K562 (cell line): Measurements from ENCODE around the gene CRHR2. TPM values are rescaled to one million over a fixed set of nuclear protein-coding genes. Genes with fewer than 3 reads are reported as not detected.

Experiments
- ATAC-seq: fragments of 200-7000 bp; cut with Tn5 transposase; 3 replicates; pipeline ENCODE4 v1.9.1; 2020; ENCODE audit warnings: moderate library complexity
- BruUV-seq: library from RNA; stranded (reverse); fragments of 400-500 nt; replicated peaks from 2 replicates; lab custom pipeline; 2021; lab: Mats Ljungman, UMichigan
- CTCF ChIA-PET: fragments of 300-600 bp; formaldehyde crosslinking; extraction: SDS; loops from one replicate; lab custom pipeline; 2021; ENCODE audit warnings: low intra/inter-chr PET ratio; lab: Yijun Ruan, JAX
- POLR2A ChIA-PET: fragments of 300-600, 350-650 bp; sonication (Branson Sonifier 250); formaldehyde crosslinking; extraction: SDS; loops from one replicate; lab custom pipeline; 2021; ENCODE audit warnings: antibody characterized with exemption, inconsistent platforms; lab: Yijun Ruan, JAX
- DNase-seq, 4 experiments: peaks; one replicate each; pipeline versions ENCODE4 v3.0.0 to v3.0.0-alpha.2; 2011 to 2018; ENCODE audit warnings: low spot score in 3 of 4, mixed read lengths in 3 of 4; ENCODE audit errors: extremely low read depth in 1 of 4
- FAIRE-seq: peaks from 2 replicates; lab custom pipeline; 2011; peaks lifted over from hg19 to GRCh38; lab: Jason Lieb, UNC
- H2AFZ ChIP-seq: 2 replicates; pipeline ENCODE4 v1.6.0; 2011; ENCODE audit warnings: low read depth, low read length, control low read depth, inconsistent platforms
- H3K27ac ChIP-seq: fragments of 200-600 bp; 3 replicates; pipeline ENCODE4 v1.8.0; 2011; ENCODE audit warnings: low read depth, mild to moderate bottlenecking, control low read depth, inconsistent platforms, low read length, moderate library complexity, mixed read lengths; ENCODE audit errors: extremely low read depth
- H3K27me3 ChIP-seq, 2 experiments: fragments of 300-600 bp in 1 of 2; 2 replicates in 1 of 2; 3 replicates in 1 of 2; pipeline versions ENCODE4 v1.6.0 to v1.8.0; 2011; ENCODE audit warnings: inconsistent platforms in 2 of 2, low read length in 2 of 2, mild to moderate bottlenecking in 1 of 2, mixed read lengths in 1 of 2, moderate library complexity in 1 of 2; ENCODE audit not compliant: control insufficient read depth in 2 of 2, insufficient read depth in 2 of 2
- H3K36me3 ChIP-seq: fragments of 300-600 bp; 3 replicates; pipeline ENCODE4 v1.8.0; 2011; ENCODE audit warnings: mild to moderate bottlenecking, low read length, inconsistent platforms; ENCODE audit not compliant: control insufficient read depth, insufficient read depth
- H3K4me1 ChIP-seq, 2 experiments: fragments of 200-600 bp in 1 of 2; replicated peaks in 1 of 2; 2 replicates in 1 of 2; 3 replicates in 1 of 2; pipeline versions ENCODE4 v1.5.1 to v1.8.0; 2011; ENCODE audit warnings: inconsistent platforms in 2 of 2, low read length in 2 of 2, mild to moderate bottlenecking in 1 of 2, mixed read lengths in 1 of 2, moderate library complexity in 1 of 2; ENCODE audit not compliant: control insufficient read depth in 2 of 2, insufficient read depth in 2 of 2
- H3K4me2 ChIP-seq: 2 replicates; pipeline ENCODE4 v1.6.1; 2011; ENCODE audit warnings: low read length, control low read depth, inconsistent platforms, mixed read lengths; ENCODE audit not compliant: insufficient read depth
- H3K4me3 ChIP-seq: fragments of 200-600 bp; sonication (generic), shearing (Covaris generic); 2 replicates; pipeline ENCODE4 v1.5.1; 2016; ENCODE audit warnings: control low read depth, inconsistent platforms
- H3K79me2 ChIP-seq: fragments of 200-600 bp; 3 replicates; pipeline ENCODE4 v1.8.0; 2011; ENCODE audit warnings: low read length, inconsistent platforms; ENCODE audit not compliant: control insufficient read depth, insufficient read depth
- H3K9ac ChIP-seq, 2 experiments: 2 replicates each; pipeline versions ENCODE4 v1.6.0 to v1.6.1; 2011; ENCODE audit warnings: low read depth in 2 of 2, low read length in 2 of 2, control low read depth in 1 of 2, inconsistent platforms in 1 of 2, mild to moderate bottlenecking in 1 of 2, mixed read lengths in 1 of 2; ENCODE audit not compliant: insufficient read depth in 1 of 2
- H3K9me1 ChIP-seq: one replicate; pipeline ENCODE4 v1.6.0; 2011; ENCODE audit warnings: inconsistent platforms, mild to moderate bottlenecking, low read length, moderate library complexity; ENCODE audit not compliant: control insufficient read depth, insufficient read depth
- H3K9me3 ChIP-seq: replicated peaks from 2 replicates; pipeline ENCODE4 v1.5.1; 2011; ENCODE audit warnings: low read depth, low read length, inconsistent platforms; ENCODE audit not compliant: control insufficient read depth, insufficient read depth
- H4K20me1 ChIP-seq: replicated peaks from 2 replicates; pipeline ENCODE4 v1.6.1; 2011; ENCODE audit warnings: low read length, inconsistent platforms, mixed read lengths; ENCODE audit not compliant: control insufficient read depth, insufficient read depth
- MCM2 ChIP-seq: fragments of 450-650 bp; IDR thresholded peaks from 2 replicates; pipeline ENCODE4 v1.6.1; 2017; ENCODE audit warnings: low read depth, mild to moderate bottlenecking
- SNRNP70 ChIP-seq: fragments of 200-400 bp; formaldehyde crosslinking; optimal IDR thresholded peaks from 2 replicates; pipeline ENCODE3; 2017; ENCODE audit warnings: low read depth, low read length
- SUPT5H ChIP-seq: fragments of 450-650 bp; IDR thresholded peaks from 2 replicates; pipeline ENCODE4 v1.6.1; 2016
- ZNF143 ChIP-seq: sonication (generic); formaldehyde crosslinking; IDR thresholded peaks from 2 replicates; pipeline ENCODE4 v1.9.0; 2022; ENCODE audit warnings: mild to moderate bottlenecking, missing genetic modification reagents
- WGBS: fragments of 100-300 bp; shearing (Covaris generic); methylation state at CpG from one replicate; pipeline ENCODE4 v1.1.6; 2016; ENCODE audit warnings: low coverage, mixed read lengths; ENCODE audit not compliant: insufficient coverage; ENCODE audit errors: missing lambda C conversion rate; 5-methylcytosine and 5-hydroxymethylcytosine counted together
- in situ Hi-C: fragments of 300-500 bp; cut with MboI; formaldehyde crosslinking; loops from 4 replicates; pipeline ENCODE4 v1.15.0; 2018; ENCODE audit warnings: inconsistent platforms, mixed read lengths
- intact Hi-C: fragments of 100-400 bp; cut with micrococcal nuclease; formaldehyde crosslinking; loops from 2 replicates; pipeline ENCODE4 v1.14.2; 2022
- polyA plus RNA-seq, 8 experiments: library from polyadenylated mRNA; depleted of rRNA in 4 of 8; stranded (reverse) in 5 of 8; unstranded in 3 of 8; fragments of >200 nt; fragmentation: Nextera tagmentation in 2 of 8; fragmentation: Illumina TruSeq in 1 of 8; extraction: Ambion mirVana in 2 of 8; extraction: Trizol in 1 of 8; gene quantifications; 2 replicates each; pipeline versions ENCODE4 v1.2.1 to v1.2.3, GENCODE V29; 2011 to 2014; ENCODE audit warnings: inconsistent platforms in 1 of 8, missing spikeins in 1 of 8
- total RNA-seq, 7 experiments: library from RNA; depleted of rRNA in 6 of 7; stranded (reverse); fragments of >200 nt in 6 of 7; fragmentation: Illumina TruSeq in 2 of 7; extraction: Trizol in 2 of 7; gene quantifications; 2 replicates each; pipeline versions ENCODE4 v1.2.1 to v1.2.3, GENCODE V29; 2011 to 2021; ENCODE audit warnings: low replicate concordance in 1 of 7

Gene CRHR2
- total and polyA plus RNA-seq, 9 of the 15 experiments (the other 6 are each of a cell fraction or from before 2014, with no cell fraction given) = not detected

- intact Hi-C loops = loop anchor here (2.0 kb wide), 1 partner anchor 14 kb away; no protein-coding TSS in a partner anchor
- BruUV-seq = no TSS peak
- H2AFZ ChIP-seq = no peak overlapping the region
- H3K9me3 ChIP-seq = no peaks in the 10 kb centered on the region
- ChIA-PET CTCF (no interaction called here), POLR2A (interaction anchor here (1.1 to 2.9 kb wide), 9 partner anchors 8 to 50 kb away, joined by 3 to 19 read pairs (median 5); no protein-coding TSS in a partner anchor)
- DNase-seq = no peak
- FAIRE-seq = no peak
- H3K79me2 ChIP-seq = peaks cover 82% of the 10 kb centered on the region
- no peak overlapping the region for H3K4me2 ChIP-seq
- in situ Hi-C loops = no loop called here
- TF ChIP-seq ZNF143 (CRISPR knock-in tag) (no peak), SNRNP70 (no peak), SUPT5H (no peak), MCM2 (no peak)
- peaks cover 92% of the 10 kb centered on the region for H3K36me3 ChIP-seq
- ATAC-seq = peak; percentile 13; the same call in 1 of the 3 replicates
- 79% methylated on average over 3 of the region's 3 CpGs for WGBS
- no peaks in the 10 kb centered on the region for H3K4me1 ChIP-seq
- no peak overlapping the region for H3K4me3 ChIP-seq
- H3K9ac ChIP-seq = no peak overlapping the region
- no peaks in the 10 kb centered on the region for H3K27me3 ChIP-seq
- no peak overlapping the region for H3K27ac ChIP-seq
- 0 out of 2 replicates have a peak, but pooled peaks cover 3% of the 10 kb centered on the region for H4K20me1 ChIP-seq
- H3K9me1 ChIP-seq = no peaks in the 10 kb centered on the region
Measured at GRCh38 chr7:30604901-30605300, 77.4 kb downstream of the CRHR2 start.

Other genes starting within 250 kb of the CRHR2 start
- gene NOD1, start 203.7 kb downstream of the CRHR2 start, total RNA-seq (2014; rRNA removed) = 3.7 and 3.9 TPM in 2 replicates
- gene NOD1, start 203.7 kb downstream of the CRHR2 start, total RNA-seq (2014; rRNA removed; fragmentation: Illumina TruSeq; extraction: Trizol) = 4.4 and 4.5 TPM in 2 replicates
- gene NOD1, start 203.7 kb downstream of the CRHR2 start, total RNA-seq (2015; rRNA removed; fragmentation: Illumina TruSeq; extraction: Trizol) = 4.7 and 5.3 TPM in 2 replicates
- 6.6 and 7.1 TPM in 2 replicates for gene NOD1, start 203.7 kb downstream of the CRHR2 start, total RNA-seq (2021)
- 4.8 and 5.2 TPM in 2 replicates for gene NOD1, start 203.7 kb downstream of the CRHR2 start, polyA plus RNA-seq (2011; rRNA removed)
- gene NOD1, start 203.7 kb downstream of the CRHR2 start, polyA plus RNA-seq (2014; fragmentation: Illumina TruSeq; extraction: Trizol) = 4.2 and 4.8 TPM in 2 replicates
- 1 to 10 TPM in 1 of 2 experiments, under 1 TPM in 1; 0.34 to 1.1 TPM for gene NOD1, start 203.7 kb downstream of the CRHR2 start, polyA plus RNA-seq (2014; fragmentation: Nextera tagmentation; extraction: Ambion mirVana)
- gene NOD1, start 203.7 kb downstream of the CRHR2 start, polyA plus RNA-seq (2014; rRNA removed) = 5.6 and 5.9 TPM in 2 replicates
- gene GGCT, start 177.6 kb downstream of the CRHR2 start, total RNA-seq (2014; rRNA removed) = 109 and 110 TPM in 2 replicates
- 157 and 168 TPM in 2 replicates for gene GGCT, start 177.6 kb downstream of the CRHR2 start, total RNA-seq (2014; rRNA removed; fragmentation: Illumina TruSeq; extraction: Trizol)
- 119 and 136 TPM in 2 replicates for gene GGCT, start 177.6 kb downstream of the CRHR2 start, total RNA-seq (2015; rRNA removed; fragmentation: Illumina TruSeq; extraction: Trizol)
- gene GGCT, start 177.6 kb downstream of the CRHR2 start, total RNA-seq (2021) = 97.1 and 98.3 TPM in 2 replicates
- 58.6 and 79.0 TPM in 2 replicates for gene GGCT, start 177.6 kb downstream of the CRHR2 start, polyA plus RNA-seq (2011; rRNA removed)
- 127 and 133 TPM in 2 replicates for gene GGCT, start 177.6 kb downstream of the CRHR2 start, polyA plus RNA-seq (2014; fragmentation: Illumina TruSeq; extraction: Trizol)
- 100 to 1,000 TPM; 285 to 349 TPM for gene GGCT, start 177.6 kb downstream of the CRHR2 start, polyA plus RNA-seq (2014; fragmentation: Nextera tagmentation; extraction: Ambion mirVana)
- 174 and 176 TPM in 2 replicates for gene GGCT, start 177.6 kb downstream of the CRHR2 start, polyA plus RNA-seq (2014; rRNA removed)
- 142 and 196 TPM in 2 replicates for gene GARS1, start 87.6 kb downstream of the CRHR2 start, total RNA-seq (2014; rRNA removed)
- 272 and 300 TPM in 2 replicates for gene GARS1, start 87.6 kb downstream of the CRHR2 start, total RNA-seq (2014; rRNA removed; fragmentation: Illumina TruSeq; extraction: Trizol)
- 147 TPM in 2 replicates for gene GARS1, start 87.6 kb downstream of the CRHR2 start, total RNA-seq (2015; rRNA removed; fragmentation: Illumina TruSeq; extraction: Trizol)
- 270 and 312 TPM in 2 replicates for gene GARS1, start 87.6 kb downstream of the CRHR2 start, total RNA-seq (2021)
- gene GARS1, start 87.6 kb downstream of the CRHR2 start, polyA plus RNA-seq (2011; rRNA removed) = 391 and 636 TPM in 2 replicates
- 650 and 769 TPM in 2 replicates for gene GARS1, start 87.6 kb downstream of the CRHR2 start, polyA plus RNA-seq (2014; fragmentation: Illumina TruSeq; extraction: Trizol)
- gene GARS1, start 87.6 kb downstream of the CRHR2 start, polyA plus RNA-seq (2014; fragmentation: Nextera tagmentation; extraction: Ambion mirVana) = 100 to 1,000 TPM; 205 to 227 TPM
- gene GARS1, start 87.6 kb downstream of the CRHR2 start, polyA plus RNA-seq (2014; rRNA removed) = 234 and 319 TPM in 2 replicates
- gene INMT, start 69.7 kb upstream of the CRHR2 start, total RNA-seq (2014; rRNA removed) = not detected in 2 replicates
- gene INMT, start 69.7 kb upstream of the CRHR2 start, total RNA-seq (2014; rRNA removed; fragmentation: Illumina TruSeq; extraction: Trizol) = not detected in 2 replicates
- 0.04 TPM in 1 of 2 replicates, not detected in the other for gene INMT, start 69.7 kb upstream of the CRHR2 start, total RNA-seq (2015; rRNA removed; fragmentation: Illumina TruSeq; extraction: Trizol)
- 0.11 and 0.27 TPM in 2 replicates for gene INMT, start 69.7 kb upstream of the CRHR2 start, total RNA-seq (2021)
- not detected in 2 replicates for gene INMT, start 69.7 kb upstream of the CRHR2 start, polyA plus RNA-seq (2011; rRNA removed)
- not detected in 2 replicates for gene INMT, start 69.7 kb upstream of the CRHR2 start, polyA plus RNA-seq (2014; fragmentation: Illumina TruSeq; extraction: Trizol)
- gene INMT, start 69.7 kb upstream of the CRHR2 start, polyA plus RNA-seq (2014; fragmentation: Nextera tagmentation; extraction: Ambion mirVana) = not detected
- not detected in 2 replicates for gene INMT, start 69.7 kb upstream of the CRHR2 start, polyA plus RNA-seq (2014; rRNA removed)
- 11.0 and 13.0 TPM in 2 replicates for gene MINDY4, start 89.0 kb upstream of the CRHR2 start, total RNA-seq (2014; rRNA removed)
- 9.9 and 11.9 TPM in 2 replicates for gene MINDY4, start 89.0 kb upstream of the CRHR2 start, total RNA-seq (2014; rRNA removed; fragmentation: Illumina TruSeq; extraction: Trizol)
- gene MINDY4, start 89.0 kb upstream of the CRHR2 start, total RNA-seq (2015; rRNA removed; fragmentation: Illumina TruSeq; extraction: Trizol) = 14.1 and 14.4 TPM in 2 replicates
- gene MINDY4, start 89.0 kb upstream of the CRHR2 start, total RNA-seq (2021) = 12.6 and 13.1 TPM in 2 replicates
- 4.9 and 8.1 TPM in 2 replicates for gene MINDY4, start 89.0 kb upstream of the CRHR2 start, polyA plus RNA-seq (2011; rRNA removed)
- 13.6 and 16.7 TPM in 2 replicates for gene MINDY4, start 89.0 kb upstream of the CRHR2 start, polyA plus RNA-seq (2014; fragmentation: Illumina TruSeq; extraction: Trizol)
- gene MINDY4, start 89.0 kb upstream of the CRHR2 start, polyA plus RNA-seq (2014; fragmentation: Nextera tagmentation; extraction: Ambion mirVana) = 1 to 10 TPM; 2.1 to 2.3 TPM
- 9.7 and 10.0 TPM in 2 replicates for gene MINDY4, start 89.0 kb upstream of the CRHR2 start, polyA plus RNA-seq (2014; rRNA removed)
- gene AQP1, start 229.4 kb upstream of the CRHR2 start, total RNA-seq (2014; rRNA removed) = 3.1 and 9.0 TPM in 2 replicates
- gene AQP1, start 229.4 kb upstream of the CRHR2 start, total RNA-seq (2014; rRNA removed; fragmentation: Illumina TruSeq; extraction: Trizol) = 2.8 and 4.1 TPM in 2 replicates
- 3.6 and 4.2 TPM in 2 replicates for gene AQP1, start 229.4 kb upstream of the CRHR2 start, total RNA-seq (2015; rRNA removed; fragmentation: Illumina TruSeq; extraction: Trizol)
- 6.7 and 6.9 TPM in 2 replicates for gene AQP1, start 229.4 kb upstream of the CRHR2 start, total RNA-seq (2021)
- gene AQP1, start 229.4 kb upstream of the CRHR2 start, polyA plus RNA-seq (2011; rRNA removed) = 8.7 and 12.6 TPM in 2 replicates
- 7.8 and 8.6 TPM in 2 replicates for gene AQP1, start 229.4 kb upstream of the CRHR2 start, polyA plus RNA-seq (2014; fragmentation: Illumina TruSeq; extraction: Trizol)
- gene AQP1, start 229.4 kb upstream of the CRHR2 start, polyA plus RNA-seq (2014; fragmentation: Nextera tagmentation; extraction: Ambion mirVana) = under 1 TPM; 0.18 to 0.45 TPM
- 5.4 and 6.7 TPM in 2 replicates for gene AQP1, start 229.4 kb upstream of the CRHR2 start, polyA plus RNA-seq (2014; rRNA removed)